ENCODE measurements around the gene ERMP1.
"Not testable (repeated sequence)": the region's sequence is repeated elsewhere in the genome, so short reads cannot be mapped to it uniquely, and the experiment has no call there.

DNA sequence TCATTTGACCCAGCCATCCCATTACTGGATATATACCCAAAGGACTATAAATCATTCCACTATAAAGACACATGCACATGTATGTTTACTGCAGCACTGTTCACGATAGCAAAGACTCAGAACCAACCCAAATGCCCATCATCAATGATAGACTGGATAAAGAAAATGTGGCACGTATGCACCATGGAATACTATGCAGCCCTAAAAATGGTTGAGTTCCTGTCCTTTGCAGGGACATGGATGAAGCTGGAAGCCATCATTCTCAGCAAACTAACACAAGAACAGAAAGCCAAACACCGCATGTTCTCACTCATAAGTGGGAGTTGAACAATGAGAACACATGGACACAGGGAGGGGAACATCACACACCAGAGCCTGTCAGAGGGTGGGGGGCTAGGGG lies 49.5 kb downstream of the ERMP1 start:
- TF ChIP-seq, protein P1, sequence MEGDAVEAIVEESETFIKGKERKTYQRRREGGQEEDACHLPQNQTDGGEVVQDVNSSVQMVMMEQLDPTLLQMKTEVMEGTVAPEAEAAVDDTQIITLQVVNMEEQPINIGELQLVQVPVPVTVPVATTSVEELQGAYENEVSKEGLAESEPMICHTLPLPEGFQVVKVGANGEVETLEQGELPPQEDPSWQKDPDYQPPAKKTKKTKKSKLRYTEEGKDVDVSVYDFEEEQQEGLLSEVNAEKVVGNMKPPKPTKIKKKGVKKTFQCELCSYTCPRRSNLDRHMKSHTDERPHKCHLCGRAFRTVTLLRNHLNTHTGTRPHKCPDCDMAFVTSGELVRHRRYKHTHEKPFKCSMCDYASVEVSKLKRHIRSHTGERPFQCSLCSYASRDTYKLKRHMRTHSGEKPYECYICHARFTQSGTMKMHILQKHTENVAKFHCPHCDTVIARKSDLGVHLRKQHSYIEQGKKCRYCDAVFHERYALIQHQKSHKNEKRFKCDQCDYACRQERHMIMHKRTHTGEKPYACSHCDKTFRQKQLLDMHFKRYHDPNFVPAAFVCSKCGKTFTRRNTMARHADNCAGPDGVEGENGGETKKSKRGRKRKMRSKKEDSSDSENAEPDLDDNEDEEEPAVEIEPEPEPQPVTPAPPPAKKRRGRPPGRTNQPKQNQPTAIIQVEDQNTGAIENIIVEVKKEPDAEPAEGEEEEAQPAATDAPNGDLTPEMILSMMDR (IDR thresholded peaks at IDR 0.05; ENCODE audit: low read depth, low read length) = not testable (repeated sequence)
- TF ChIP-seq POLR2A (IDR thresholded peaks at IDR 0.05; ENCODE audit: extremely low read depth, insufficient read length) = not testable (repeated sequence)
